ENCODE results near the gene ERICH2. TPM values are rescaled to one million over a fixed set of nuclear protein-coding genes. Genes with fewer than 3 reads are reported as not detected.

ERICH2 gene
- total and polyA plus RNA-seq, 2 donors (not counting 3 experiments of a cell fraction or from before 2014, with no cell fraction given): not detected

- no peaks in the 10 kb centered on the region for H4K20me1 ChIP-seq (replicated peaks; ENCODE audit: control insufficient read depth, extremely low read depth, insufficient read depth, low read length)
- no peaks in the 10 kb centered on the region for H3K9me1 ChIP-seq (replicated peaks; ENCODE audit: control insufficient read depth, extremely low read depth, insufficient read depth, low read length)
- H3K27ac ChIP-seq (ENCODE audit: insufficient read depth, low read depth, low read length): no peak overlapping the region
- FAIRE-seq: no peak
- no peak overlapping the region for H2AFZ ChIP-seq (ENCODE audit: low read depth, low read length)
- H3K4me1 ChIP-seq (ENCODE audit: control insufficient read depth, extremely low read depth, insufficient read depth, low read length): peaks cover 8% of the 10 kb centered on the region
- no peak for DNase-seq (ENCODE audit: low read depth, low spot score)
- BruUV-seq (replicated peaks): no TSS peak
- H3K9me3 ChIP-seq (replicated peaks; ENCODE audit: control insufficient read depth, insufficient read depth, low read length): no peaks in the 10 kb centered on the region
- ChIA-PET POLR2A (no interaction called here), CTCF (interaction anchor here (3.3 kb wide), 1 partner anchor 27 kb away, joined by 12 read pairs; no protein-coding TSS in a partner anchor)
- H3K27me3 ChIP-seq (ENCODE audit: control insufficient read depth in 2 of 2, insufficient read depth in 2 of 2, low read length in 2 of 2): peaks cover 0 to 4% of the 10 kb centered on the region in 2 experiments
- no peak overlapping the region for H3K9ac ChIP-seq (replicated peaks; ENCODE audit: extremely low read depth, insufficient read depth, low read length)
- no peak for TF ChIP-seq JUN (IDR thresholded peaks at IDR 0.05; ENCODE audit: borderline replicate concordance, insufficient read depth, insufficient read length, low read depth)
- peak in 1 of 2 donors; percentile 6 for TF ChIP-seq CTCF (IDR thresholded peaks at IDR 0.05; ENCODE audit: extremely low read depth in 1 of 2, insufficient read depth in 1 of 2, low read depth in 1 of 2, low read length in 2 of 2)
- no peak for TF ChIP-seq MAX (IDR thresholded peaks at IDR 0.05; ENCODE audit: insufficient read depth, insufficient read length)
- dilution Hi-C loops (cut with MboI; ENCODE audit: extremely low pct_ligation_motif_present, low sequenced_read_pairs): no loop called here
- no peak overlapping the region for H3K4me2 ChIP-seq (ENCODE audit: insufficient read depth, low read length)
- intact Hi-C loops (cut with micrococcal nuclease): no loop called here
- no peaks in the 10 kb centered on the region for H3K79me2 ChIP-seq (ENCODE audit: control insufficient read depth, insufficient read depth, low read length)
- no peaks in the 10 kb centered on the region for H3K36me3 ChIP-seq (ENCODE audit: control insufficient read depth in 2 of 2, extremely low read depth in 1 of 2, insufficient read depth in 2 of 2, low read length in 2 of 2)
- H3K4me3 ChIP-seq (replicated peaks in 1 of 3; ENCODE audit: insufficient read depth in 1 of 3, low read depth in 1 of 3, low read length in 3 of 3): no peak overlapping the region
Measured at GRCh38 chr2:170845343-170845742, 75.2 kb downstream of the ERICH2 start.

GRCh38 chr2:170846314-170846713 is 76.1 kb downstream of the ERICH2 start:
- BruUV-seq (replicated peaks): no TSS peak
- Histone ChIP-seq H3K4me2 (ENCODE audit: insufficient read depth, low read length) (no peak overlapping the region), H3K27ac (ENCODE audit: insufficient read depth, low read depth, low read length) (no peak overlapping the region), H3K9me3 (replicated peaks; ENCODE audit: control insufficient read depth, insufficient read depth, low read length) (no peaks in the 10 kb centered on the region), H2AFZ (ENCODE audit: low read depth, low read length) (no peak overlapping the region), H3K79me2 (ENCODE audit: control insufficient read depth, insufficient read depth, low read length) (no peaks in the 10 kb centered on the region), H3K36me3 (ENCODE audit: control insufficient read depth in 2 of 2, extremely low read depth in 1 of 2, insufficient read depth in 2 of 2, low read length in 2 of 2) (no peaks in the 10 kb centered on the region), H3K4me3 (replicated peaks in 1 of 3; ENCODE audit: insufficient read depth in 1 of 3, low read depth in 1 of 3, low read length in 3 of 3) (no peak overlapping the region), H4K20me1 (replicated peaks; ENCODE audit: control insufficient read depth, extremely low read depth, insufficient read depth, low read length) (no peaks in the 10 kb centered on the region), H3K9me1 (replicated peaks; ENCODE audit: control insufficient read depth, extremely low read depth, insufficient read depth, low read length) (no peaks in the 10 kb centered on the region), H3K27me3 (ENCODE audit: control insufficient read depth in 2 of 2, insufficient read depth in 2 of 2, low read length in 2 of 2) (peaks cover 0 to 4% of the 10 kb centered on the region in 2 experiments), H3K9ac (replicated peaks; ENCODE audit: extremely low read depth, insufficient read depth, low read length) (no peak overlapping the region), H3K4me1 (ENCODE audit: control insufficient read depth, extremely low read depth, insufficient read depth, low read length) (peaks cover 8% of the 10 kb centered on the region)
- CTCF ChIA-PET: interaction anchor here (0.8 to 3.3 kb wide), 2 partner anchors 23 to 26 kb away, joined by 3 to 12 read pairs; no protein-coding TSS in a partner anchor
- no peak for FAIRE-seq
- POLR2A ChIA-PET: no interaction called here
- dilution Hi-C loops (cut with MboI; ENCODE audit: extremely low pct_ligation_motif_present, low sequenced_read_pairs): no loop called here
- no peak for DNase-seq (ENCODE audit: low read depth, low spot score)
- intact Hi-C loops (cut with micrococcal nuclease): no loop called here
- TF ChIP-seq POLR2A (IDR thresholded peaks at IDR 0.05; ENCODE audit: low read depth, low read length) (no peak), CTCF (IDR thresholded peaks at IDR 0.05; ENCODE audit: extremely low read depth in 1 of 2, insufficient read depth in 1 of 2, low read depth in 1 of 2, low read length in 2 of 2) (no peak), JUN (IDR thresholded peaks at IDR 0.05; ENCODE audit: borderline replicate concordance, insufficient read depth, insufficient read length, low read depth) (no peak), EZH2 (IDR thresholded peaks at IDR 0.05; ENCODE audit: borderline replicate concordance, low read depth, low read length, severe bottlenecking) (no peak), MAX (IDR thresholded peaks at IDR 0.05; ENCODE audit: insufficient read depth, insufficient read length) (no peak), FOS (IDR thresholded peaks at IDR 0.05; ENCODE audit: borderline replicate concordance, insufficient read depth, low read length) (no peak), MYC (IDR thresholded peaks at IDR 0.05; ENCODE audit: low read depth, low read length) (no peak), GATA2 (IDR thresholded peaks at IDR 0.05; ENCODE audit: insufficient read depth, insufficient read length, low read depth, low read length) (no peak), POLR2AphosphoS5 (IDR thresholded peaks at IDR 0.05; ENCODE audit: insufficient read depth, low read depth, low read length) (no peak)
